Measurements from ENCODE around the gene NLGN4X.

NLGN4X gene

GRCh38 chrX:6151971-6152370 lies 76.7 kb downstream of the NLGN4X start:
- DNase-seq (ENCODE audit: low spot score) = no peak

GRCh38 chrX:6149060-6149872 lies 79.4 kb downstream of the NLGN4X start:
- no peak for DNase-seq (ENCODE audit: low spot score)

- no peak for DNase-seq (ENCODE audit: low spot score)
Observed at GRCh38 chrX:6134255-6134654, 94.4 kb downstream of the NLGN4X start.

DNA sequence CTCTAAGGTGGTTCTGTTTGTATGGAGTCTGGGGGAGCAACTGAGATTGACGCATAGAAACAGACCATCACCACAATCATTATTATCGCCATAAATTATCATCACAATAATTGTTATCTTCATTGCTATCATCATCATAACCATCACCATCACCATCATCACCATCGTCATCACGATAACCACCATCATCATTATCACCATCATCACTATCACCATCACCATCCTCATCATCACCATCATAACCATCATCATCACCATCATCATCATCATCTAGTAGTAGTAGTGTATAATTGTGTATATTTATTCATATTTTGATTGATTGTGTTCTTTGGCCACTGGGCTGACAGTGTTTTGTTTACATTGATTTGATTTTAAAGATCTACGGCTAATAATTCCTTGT lies 95.7 kb downstream of the NLGN4X start:
- DNase-seq (ENCODE audit: low spot score) = no peak

DNA sequence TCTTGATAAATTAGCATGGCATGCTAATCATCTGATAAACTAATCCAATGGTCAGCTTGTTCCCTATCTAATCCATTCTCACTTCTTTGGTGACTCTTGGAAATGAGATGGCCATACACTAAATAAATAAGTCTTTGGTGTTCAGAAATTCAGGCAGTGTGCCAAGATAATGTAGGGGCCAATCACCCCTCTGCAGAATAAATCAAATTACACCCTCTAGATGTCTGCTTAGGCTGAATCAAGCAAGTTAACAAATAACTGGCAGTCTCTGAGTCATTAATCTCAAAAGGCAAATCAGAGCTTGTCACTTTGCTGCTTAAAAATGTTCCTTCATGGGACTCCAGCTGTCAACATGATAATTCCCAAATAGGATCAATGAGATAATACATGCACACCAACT lies 97.4 kb downstream of the NLGN4X start:
- DNase-seq (ENCODE audit: low spot score) = no peak

GRCh38 chrX:6129195-6129594 lies 99.5 kb downstream of the NLGN4X start:
- DNase-seq (ENCODE audit: low spot score) = no peak

DNA sequence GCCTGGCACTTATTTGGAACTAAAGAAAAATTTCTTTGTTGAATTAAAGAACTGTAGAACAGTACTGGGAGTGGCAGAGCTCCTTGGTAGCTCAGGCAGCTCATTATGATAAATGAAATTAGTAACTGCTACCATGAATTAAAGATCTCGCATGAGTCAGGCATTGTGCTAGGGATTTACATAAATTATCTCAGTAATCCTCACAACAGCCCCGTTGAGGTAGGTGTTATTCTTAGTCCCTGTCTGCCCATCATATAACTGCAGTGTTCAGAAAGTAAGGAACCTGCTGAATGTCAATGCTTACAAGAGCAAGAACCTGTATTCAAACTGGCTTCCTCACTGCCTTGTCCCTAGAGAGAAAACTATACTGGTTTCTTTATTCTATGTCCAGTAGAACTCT lies 108.3 kb downstream of the NLGN4X start:
- DNase-seq (ENCODE audit: low spot score) = no peak

DNA sequence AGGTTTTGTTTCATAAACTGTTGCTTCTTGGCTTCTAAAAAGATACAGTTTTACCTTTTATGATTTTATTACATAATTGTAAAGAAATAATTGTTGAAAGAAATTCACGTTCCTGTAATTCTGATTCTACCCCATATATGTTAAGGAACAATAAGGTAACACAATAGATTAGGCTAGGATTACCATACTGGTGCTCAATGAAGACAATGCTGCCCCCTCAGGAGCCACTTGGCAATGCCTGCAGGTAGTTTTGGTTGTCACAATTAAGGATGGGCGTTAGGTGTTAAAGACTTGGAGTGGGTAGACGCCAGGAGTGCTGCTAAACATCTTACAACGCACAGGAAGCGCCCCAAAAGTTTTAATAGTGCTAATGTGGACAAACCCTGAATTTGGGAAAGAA lies 133.2 kb downstream of the NLGN4X start:
- peak; percentile 13 for DNase-seq (ENCODE audit: low spot score)

DNA sequence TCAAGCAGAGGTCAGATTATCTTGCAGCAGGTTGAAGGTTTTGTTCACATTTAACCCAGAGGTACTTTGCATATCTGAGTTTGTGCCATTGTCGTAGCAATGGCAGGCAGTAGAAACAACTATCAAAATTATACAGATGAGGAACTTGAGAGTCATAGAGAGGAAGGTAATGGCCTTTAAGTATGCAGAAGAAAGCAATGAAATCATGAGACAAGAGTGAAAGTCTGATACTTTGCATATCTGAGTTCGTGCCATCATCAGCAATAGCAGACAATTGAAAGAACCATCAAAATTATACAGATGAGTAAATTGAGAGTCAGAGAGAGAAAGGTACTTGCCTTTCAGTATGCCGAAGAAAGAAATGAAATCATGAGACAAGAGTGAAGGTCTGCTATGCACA lies 154.1 kb downstream of the NLGN4X start:
- no peak for DNase-seq (ENCODE audit: low spot score)

DNA sequence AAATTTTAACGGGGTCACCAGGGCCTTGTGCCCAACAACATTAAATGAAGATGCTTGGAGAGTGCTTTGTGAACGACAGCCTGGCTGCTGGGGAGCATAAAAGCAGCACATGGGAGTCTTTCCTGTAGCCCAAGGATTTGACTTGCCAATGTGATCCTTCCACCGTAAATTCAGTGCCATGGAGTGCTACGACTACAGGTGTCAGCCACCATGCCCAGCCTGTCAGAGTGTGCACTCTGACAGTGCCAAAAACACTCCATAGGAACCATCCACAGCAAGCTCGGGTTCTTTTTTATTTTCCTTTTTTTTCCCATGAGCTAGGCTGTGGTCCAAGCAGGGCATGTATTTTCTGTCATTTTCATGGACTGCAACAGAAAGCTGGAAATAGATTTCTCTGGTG lies 156.9 kb downstream of the NLGN4X start:
- DNase-seq (ENCODE audit: low spot score) = no peak

- no peak for DNase-seq (ENCODE audit: low spot score)
Observed at GRCh38 chrX:6067600-6067999, 161.1 kb downstream of the NLGN4X start.

DNA sequence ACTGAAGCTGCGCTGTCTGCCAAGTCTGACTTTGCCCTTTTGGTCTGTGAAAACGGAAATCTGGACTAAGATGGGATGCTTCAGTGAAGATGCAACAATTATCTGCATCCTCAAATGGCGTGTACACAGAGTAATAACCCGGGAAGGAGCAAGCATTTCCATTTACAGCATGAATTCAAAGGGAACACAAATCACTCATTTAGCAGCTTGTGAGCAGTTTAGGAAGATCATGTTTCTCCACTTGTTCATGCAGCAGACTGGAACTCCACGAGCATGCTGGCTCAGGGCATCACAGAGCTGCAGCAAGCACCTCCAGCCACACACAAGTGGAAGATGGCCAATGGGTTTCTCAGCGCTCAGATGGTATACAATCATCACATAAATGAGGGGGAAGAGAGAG lies 175.5 kb downstream of the NLGN4X start:
- DNase-seq (ENCODE audit: low spot score) = no peak

- DNase-seq (ENCODE audit: low spot score) = no peak
Observed at GRCh38 chrX:6052111-6052745, 176.4 kb downstream of the NLGN4X start.

- no peak for DNase-seq (ENCODE audit: low spot score)
Observed at GRCh38 chrX:6049132-6049531, 179.5 kb downstream of the NLGN4X start.

- DNase-seq (ENCODE audit: low spot score) = no peak
Observed at GRCh38 chrX:6041630-6042029, 187.0 kb downstream of the NLGN4X start.

GRCh38 chrX:6029014-6029413 lies 199.7 kb downstream of the NLGN4X start:
- no peak for DNase-seq (ENCODE audit: low spot score)

- DNase-seq (ENCODE audit: low spot score) = peak; percentile 2
Observed at GRCh38 chrX:6026980-6027379, 201.7 kb downstream of the NLGN4X start.

GRCh38 chrX:6026429-6026828 lies 202.2 kb downstream of the NLGN4X start:
- peak; percentile 4 for DNase-seq (ENCODE audit: low spot score)

GRCh38 chrX:6024204-6024603 lies 204.5 kb downstream of the NLGN4X start:
- no peak for DNase-seq (ENCODE audit: low spot score)

GRCh38 chrX:6021316-6022091 lies 207.2 kb downstream of the NLGN4X start:
- peak; percentile 13 for DNase-seq (ENCODE audit: low spot score)

GRCh38 chrX:6019076-6019475 lies 209.6 kb downstream of the NLGN4X start:
- DNase-seq (ENCODE audit: low spot score) = no peak

GRCh38 chrX:6015423-6015822 lies 213.2 kb downstream of the NLGN4X start:
- no peak for DNase-seq (ENCODE audit: low spot score)

DNA sequence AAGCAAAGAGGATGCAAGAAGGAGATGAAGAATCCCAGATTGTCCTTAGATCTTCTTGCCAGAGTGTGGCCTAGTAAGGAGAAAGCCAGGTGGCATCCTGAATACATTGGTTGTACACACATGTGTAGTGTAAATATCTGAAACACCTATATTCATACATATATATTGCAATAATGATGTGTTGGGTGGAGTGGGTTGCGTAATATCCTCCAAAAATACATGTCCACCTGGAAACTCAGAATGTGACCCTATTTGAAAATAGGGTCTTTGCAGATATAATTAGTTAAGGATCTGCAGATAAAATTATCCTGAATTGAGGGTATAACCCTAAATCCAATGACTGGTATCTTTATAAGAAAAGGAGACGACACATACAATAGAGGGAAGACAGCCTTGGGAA lies 216.3 kb downstream of the NLGN4X start:
- DNase-seq (ENCODE audit: low spot score) = no peak
